Prostate gland (tissue), 2 donors: ENCODE measurements around the gene AOC2. TPM values are rescaled to one million over a fixed set of nuclear protein-coding genes. Genes with fewer than 3 reads are reported as not detected.

Experiments
- DNase-seq: peaks from one replicate; pipeline ENCODE4 v3.0.0-alpha.2; 2019; ENCODE audit warnings: low spot score
- H3K27ac ChIP-seq, 2 donors: fragments of 200-600 bp; sonication (generic); 2 replicates each; pipeline ENCODE4 v1.5.1; 2017 to 2019
- H3K27me3 ChIP-seq: fragments of 200-600 bp; sonication (generic); replicated peaks from 2 replicates; pipeline ENCODE4 v1.5.1; 2019; ENCODE audit not compliant: insufficient read depth
- H3K36me3 ChIP-seq, 2 donors: fragments of 200-600 bp; sonication (generic); 1 replicate in 1 of 2; 2 replicates in 1 of 2; pipeline versions ENCODE4 v1.5.1 to v1.8.1; 2017 to 2019
- H3K4me1 ChIP-seq: fragments of 200-600 bp; sonication (generic); replicated peaks from 2 replicates; pipeline ENCODE4 v1.5.1; 2019
- H3K4me3 ChIP-seq, 2 donors: fragments of 200-600 bp; sonication (generic); 2 replicates each; pipeline ENCODE4 v1.5.1; 2017 to 2019
- H3K9me3 ChIP-seq: fragments of 200-600 bp; sonication (generic); 2 replicates; pipeline ENCODE4 v1.5.1; 2017
- CTCF ChIP-seq, 4 experiments: fragments of 200-600 bp in 2 of 4; fragments of 450-650 bp in 2 of 4; sonication (generic) in 2 of 4; IDR thresholded peaks; 1 replicate in 3 of 4; 2 replicates in 1 of 4; pipeline ENCODE4 v1.5.1; 2016 to 2019; ENCODE audit warnings: antibody characterized with exemption in 4 of 4, mild to moderate bottlenecking in 2 of 4, moderate library complexity in 2 of 4
- POLR2A ChIP-seq: fragments of 450-650 bp; IDR thresholded peaks from one replicate; pipeline ENCODE4 v1.6.1; 2016; ENCODE audit warnings: antibody characterized with exemption, mild to moderate bottlenecking
- POLR2AphosphoS5 ChIP-seq: sonication (generic); formaldehyde crosslinking; IDR thresholded peaks from one replicate; pipeline ENCODE4 v1.6.1; 2017; ENCODE audit warnings: antibody characterized with exemption
- WGBS: methylation state at CpG from one replicate; pipeline ENCODE4 v1.1.5; 2018; 5-methylcytosine and 5-hydroxymethylcytosine counted together
- intact Hi-C: fragments of 100-400 bp; cut with DNase I; formaldehyde crosslinking; loops from one replicate; pipeline ENCODE4 v1.14.2; 2022
- total RNA-seq, 2 donors: library from RNA; depleted of rRNA; stranded (reverse); fragments of >200 nt; gene quantifications; one replicate each; pipeline ENCODE4 v1.1.0, GENCODE V29; 2016

The AOC2 gene
- total RNA-seq, 2 donors from 2014 or later, result 0.27 to 4.9 TPM

GRCh38 chr17:42830971-42831370 is 13.4 kb upstream of the AOC2 start:
- Histone ChIP-seq H3K27ac (no peak overlapping the region), H3K9me3 (no peaks in the 10 kb centered on the region), H3K4me1 (no peaks in the 10 kb centered on the region), H3K4me3 (no peak overlapping the region), H3K36me3 (no peaks in the 10 kb centered on the region), H3K27me3 (no peaks in the 10 kb centered on the region)
- TF ChIP-seq POLR2A, result no peak
- no peak for TF ChIP-seq POLR2AphosphoS5
- no peak for TF ChIP-seq CTCF (IDR thresholded peaks at IDR 0.05)
- no peak for DNase-seq
- intact Hi-C loops, result loop anchor here (10.0 kb wide), 1 partner anchor 504 kb away; no protein-coding TSS in a partner anchor

DNA sequence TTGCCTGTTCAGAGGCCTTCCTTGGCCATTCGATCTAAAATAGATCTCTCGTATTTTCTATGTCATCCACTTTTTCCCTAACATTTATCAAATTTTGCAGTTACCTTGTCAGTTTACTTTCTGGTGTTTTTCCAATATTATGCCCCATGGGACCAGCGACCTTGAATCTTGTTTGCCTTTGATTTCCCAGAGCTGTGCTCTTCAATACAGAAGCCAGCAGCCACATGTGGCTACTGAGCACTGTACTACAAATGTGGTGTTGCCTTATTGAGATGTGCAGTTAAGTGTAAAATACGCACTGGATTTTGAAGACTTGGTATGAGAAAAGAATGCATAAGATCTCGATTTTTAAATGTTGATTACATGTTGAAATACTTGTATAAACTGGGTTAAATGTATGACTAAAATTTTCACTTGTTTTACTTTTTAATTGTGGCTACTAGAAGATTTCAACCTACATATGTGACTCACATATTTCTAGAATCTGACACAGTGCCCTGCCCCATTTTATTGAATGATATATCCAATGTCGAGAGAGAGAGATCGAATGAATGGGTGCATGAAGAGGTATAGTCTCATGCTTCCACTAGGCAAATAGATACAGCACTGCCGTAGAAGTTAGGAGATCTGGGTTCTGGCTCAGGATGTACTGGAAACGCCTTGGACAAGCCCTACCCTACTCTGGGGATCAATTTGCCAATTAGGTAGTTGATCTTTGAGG is 12.0 kb upstream of the AOC2 start:
- 51% methylated on average over 9 of the region's 9 CpGs for WGBS
- Histone ChIP-seq H3K9me3 (no peaks in the 10 kb centered on the region), H3K27me3 (no peaks in the 10 kb centered on the region), H3K27ac (peak overlapping the region; percentile 81), H3K36me3 (peaks cover 0 to 5% of the 10 kb centered on the region in 2 donors), H3K4me1 (no peaks in the 10 kb centered on the region), H3K4me3 (peak overlapping the region; percentile 90 to 94)
- no peak for TF ChIP-seq CTCF (IDR thresholded peaks at IDR 0.05)
- no peak for TF ChIP-seq POLR2AphosphoS5
- TF ChIP-seq POLR2A, result no peak
- intact Hi-C loops, result loop anchor here (10.0 kb wide), 1 partner anchor 502 kb away; no protein-coding TSS in a partner anchor
- no peak for DNase-seq

- no peaks in the 10 kb centered on the region for H3K4me1 ChIP-seq
- WGBS, result under 1% methylated on average over 59 of the region's 71 CpGs
- H3K27me3 ChIP-seq, result no peaks in the 10 kb centered on the region
- peaks cover 5 to 7% of the 10 kb centered on the region in 2 donors for H3K36me3 ChIP-seq
- peak within 1 kb of the TSS; percentile 81 for H3K27ac ChIP-seq
- peak; percentile 88 for DNase-seq
- no peaks in the 10 kb centered on the region for H3K9me3 ChIP-seq
- peak within 1 kb of the TSS; percentile 90 to 94 for H3K4me3 ChIP-seq
- TF ChIP-seq POLR2A (peak; percentile 75), POLR2AphosphoS5 (peak; percentile 97), CTCF (IDR thresholded peaks at IDR 0.05) (peak in 2 of 4 experiments; percentile 8 to 20)
- intact Hi-C loops, result loop anchor here (10.0 kb wide), 1 partner anchor 502 kb away; no protein-coding TSS in a partner anchor
These were observed 11.2 kb upstream of the AOC2 start, which contains the start of gene PSME3 for GRCh38 chr17:42832934-42833766. PSME3 (plus strand) TSS chr17:42833397; CDS start chr17:42833632, 235 bp downstream.

DNA sequence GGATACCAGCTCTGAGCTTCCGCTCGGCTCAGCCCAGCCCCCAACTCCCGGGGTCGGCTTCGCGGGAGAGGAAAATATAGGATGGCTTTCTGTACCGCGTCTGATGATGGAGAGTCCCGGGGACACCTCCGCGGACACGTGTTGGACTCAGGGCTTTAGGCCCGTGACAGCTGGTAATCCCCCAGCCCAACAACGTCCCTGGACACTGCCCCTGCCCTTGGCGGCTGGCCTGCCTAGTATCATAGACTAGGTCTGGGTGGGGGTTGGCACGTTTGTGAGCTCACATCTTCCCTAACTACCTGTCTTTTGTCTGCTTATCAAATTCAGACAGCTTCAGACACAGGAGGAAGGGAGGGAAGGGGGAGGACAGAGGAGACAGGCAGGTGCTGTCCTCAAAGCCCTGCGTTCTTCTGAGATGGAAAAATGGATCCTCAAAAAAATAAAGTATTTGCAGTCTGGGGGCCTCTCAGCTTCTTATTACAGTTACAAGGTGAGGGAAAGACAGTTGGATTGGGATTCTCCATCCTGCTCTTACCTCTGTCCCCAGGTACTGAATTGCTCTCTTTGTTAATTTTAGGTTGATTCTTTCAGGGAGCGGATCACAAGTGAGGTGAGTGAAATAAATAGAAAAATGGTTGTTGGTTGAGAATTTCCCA is 10.5 kb upstream of the AOC2 start:
- TF ChIP-seq POLR2A (no peak), CTCF (IDR thresholded peaks at IDR 0.05) (no peak), POLR2AphosphoS5 (no peak)
- H3K36me3 ChIP-seq, result peaks cover 5 to 14% of the 10 kb centered on the region in 2 donors
- DNase-seq, result no peak
- no peaks in the 10 kb centered on the region for H3K4me1 ChIP-seq
- intact Hi-C loops, result loop anchor here (10.0 kb wide), 1 partner anchor 501 kb away; no protein-coding TSS in a partner anchor
- H3K27ac ChIP-seq, result peak overlapping the region; percentile 81
- WGBS, result 7% methylated on average over 18 of the region's 18 CpGs
- no peaks in the 10 kb centered on the region for H3K9me3 ChIP-seq
- no peaks in the 10 kb centered on the region for H3K27me3 ChIP-seq
- peak overlapping the region; percentile 90 to 94 for H3K4me3 ChIP-seq
